Omental fat pad (tissue), 4 donors: ENCODE measurements around the gene DSPP. TPM values are rescaled to one million over a fixed set of nuclear protein-coding genes. Genes with fewer than 3 reads are reported as not detected.

Source experiments
- ATAC-seq: fragments of 150-250 bp; one replicate; pipeline ENCODE4 v1.9.1; 2016; ENCODE audit warnings: mild to moderate bottlenecking, moderate library complexity; ENCODE audit not compliant: low FRiP score
- DNase-seq: peaks from one replicate; pipeline ENCODE4 v3.0.0-alpha.2; 2019; ENCODE audit warnings: low spot score
- total RNA-seq, 4 donors: library from RNA; depleted of rRNA; stranded (reverse); fragments of >200 nt; gene quantifications; one replicate each; pipeline ENCODE4 v1.1.0, GENCODE V29; 2016
- TF ChIP-seq, protein P1 (sequence below), 3 donors: fragments of 450-650 bp; IDR thresholded peaks; one replicate each; pipeline ENCODE4 v1.5.1; 2016 to 2017; ENCODE audit warnings: antibody characterized with exemption in 3 of 3, mild to moderate bottlenecking in 3 of 3, moderate library complexity in 2 of 3

Gene DSPP
- total RNA-seq, 4 donors from 2014 or later, result not detected

GRCh38 chr4:87624698-87625097 lies 16.4 kb downstream of the DSPP start:
- ATAC-seq (no peak), DNase-seq (no peak)
- TF ChIP-seq, protein P1, sequence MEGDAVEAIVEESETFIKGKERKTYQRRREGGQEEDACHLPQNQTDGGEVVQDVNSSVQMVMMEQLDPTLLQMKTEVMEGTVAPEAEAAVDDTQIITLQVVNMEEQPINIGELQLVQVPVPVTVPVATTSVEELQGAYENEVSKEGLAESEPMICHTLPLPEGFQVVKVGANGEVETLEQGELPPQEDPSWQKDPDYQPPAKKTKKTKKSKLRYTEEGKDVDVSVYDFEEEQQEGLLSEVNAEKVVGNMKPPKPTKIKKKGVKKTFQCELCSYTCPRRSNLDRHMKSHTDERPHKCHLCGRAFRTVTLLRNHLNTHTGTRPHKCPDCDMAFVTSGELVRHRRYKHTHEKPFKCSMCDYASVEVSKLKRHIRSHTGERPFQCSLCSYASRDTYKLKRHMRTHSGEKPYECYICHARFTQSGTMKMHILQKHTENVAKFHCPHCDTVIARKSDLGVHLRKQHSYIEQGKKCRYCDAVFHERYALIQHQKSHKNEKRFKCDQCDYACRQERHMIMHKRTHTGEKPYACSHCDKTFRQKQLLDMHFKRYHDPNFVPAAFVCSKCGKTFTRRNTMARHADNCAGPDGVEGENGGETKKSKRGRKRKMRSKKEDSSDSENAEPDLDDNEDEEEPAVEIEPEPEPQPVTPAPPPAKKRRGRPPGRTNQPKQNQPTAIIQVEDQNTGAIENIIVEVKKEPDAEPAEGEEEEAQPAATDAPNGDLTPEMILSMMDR (IDR thresholded peaks at IDR 0.05), result no peak

DNA sequence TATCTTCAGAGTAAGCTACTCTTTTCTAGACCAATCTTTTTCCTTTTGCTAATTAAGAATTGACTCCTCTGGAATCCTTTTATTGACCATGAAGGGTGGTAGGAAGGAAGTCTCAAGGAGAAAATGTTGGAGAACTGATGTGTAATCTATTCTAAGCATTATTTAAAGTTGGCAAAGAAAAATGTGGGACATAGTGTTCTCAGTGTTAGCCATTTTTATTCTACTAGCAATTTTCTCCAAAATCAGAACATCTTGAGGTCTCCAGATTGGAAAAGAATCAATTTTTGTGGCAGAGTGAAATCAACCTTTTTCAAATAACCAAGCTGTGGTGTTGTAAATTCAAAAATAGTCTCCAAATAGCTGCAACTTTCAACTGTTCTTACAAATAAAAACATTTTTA lies 23.3 kb downstream of the DSPP start:
- DNase-seq, result no peak
- TF ChIP-seq, protein P1 (IDR thresholded peaks at IDR 0.05), result no peak
- ATAC-seq, result no peak

GRCh38 chr4:87632469-87632868 lies 24.1 kb downstream of the DSPP start:
- ATAC-seq, result no peak
- no peak for DNase-seq
- TF ChIP-seq, protein P1 (IDR thresholded peaks at IDR 0.05), result no peak

DNA sequence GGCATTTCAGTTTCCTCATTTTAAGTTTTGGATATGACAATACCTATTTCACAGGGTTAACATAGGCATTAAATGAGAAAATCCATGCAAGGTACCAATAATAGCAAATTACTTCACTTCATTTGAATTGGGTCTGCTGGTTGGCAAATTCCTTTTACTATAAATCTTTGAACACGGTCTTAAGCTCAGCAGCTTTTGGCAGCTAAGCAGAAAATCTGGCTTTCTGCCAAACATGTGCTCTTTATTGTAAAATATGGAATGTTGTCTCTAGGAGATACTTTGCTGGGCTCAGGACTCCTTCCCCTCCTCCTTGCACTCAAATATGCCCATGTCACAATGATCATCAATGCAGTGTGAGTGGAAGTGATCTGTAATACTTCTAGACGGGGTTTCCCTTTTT lies 24.9 kb downstream of the DSPP start:
- ATAC-seq (no peak), DNase-seq (no peak)
- TF ChIP-seq, protein P1 (IDR thresholded peaks at IDR 0.05), result no peak

DNA sequence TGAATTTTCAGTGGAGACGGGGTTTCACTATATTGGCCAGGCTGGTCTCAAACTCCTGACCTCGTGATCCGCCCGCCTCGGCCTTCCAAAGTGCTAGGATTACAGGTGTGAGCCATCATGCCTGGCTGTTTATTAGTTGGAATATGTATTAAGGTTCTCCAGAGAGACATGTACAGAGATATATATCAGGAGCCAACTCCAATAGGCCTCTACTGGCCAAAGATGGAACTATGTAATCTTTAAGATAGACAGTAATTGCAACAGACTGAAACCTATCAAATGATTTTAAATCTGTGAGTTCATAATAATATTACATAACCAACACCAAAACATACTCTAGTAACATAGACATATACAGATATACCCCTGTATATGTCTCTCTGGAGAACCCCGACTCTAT lies 36.0 kb downstream of the DSPP start:
- ATAC-seq (no peak), DNase-seq (no peak)
- TF ChIP-seq, protein P1 (IDR thresholded peaks at IDR 0.05), result no peak

- TF ChIP-seq, protein P1 (IDR thresholded peaks at IDR 0.05), result no peak
- DNase-seq, result no peak
- no peak for ATAC-seq
Measured at GRCh38 chr4:87649980-87650379, 41.7 kb downstream of the DSPP start, which contains the start of gene DMP1. Gene DMP1, plus strand, starts transcription at chr4:87650280. Its CDS starts 6,213 bp downstream, at chr4:87656493.

DNA sequence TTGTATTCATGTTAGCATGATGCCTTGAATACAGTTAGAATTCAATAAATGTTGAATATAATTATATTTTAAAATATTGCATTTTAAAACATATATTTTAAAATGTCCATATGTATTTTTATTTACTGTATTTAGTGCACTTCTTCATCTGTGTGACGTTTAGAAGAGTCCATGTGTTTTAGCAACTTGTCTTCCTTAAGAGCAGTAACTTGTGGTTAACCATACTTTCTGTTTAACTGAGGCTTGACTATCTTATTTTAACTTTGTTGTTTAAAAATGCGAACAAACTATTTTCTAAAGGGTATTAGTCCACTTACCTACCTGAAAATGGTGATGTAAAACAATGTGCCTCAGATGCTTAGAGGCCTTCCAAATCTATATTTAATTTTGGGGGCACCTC lies 42.6 kb downstream of the DSPP start:
- ATAC-seq, result no peak
- TF ChIP-seq, protein P1 (IDR thresholded peaks at IDR 0.05), result no peak
- no peak for DNase-seq
